Measurements from ENCODE around the gene IPO4. TPM values are rescaled to one million over a fixed set of nuclear protein-coding genes. Genes with fewer than 3 reads are reported as not detected.

The IPO4 gene
- total and polyA plus RNA-seq, 9 of the 15 experiments (the other 6 are each of a cell fraction or from before 2014, with no cell fraction given) = 7.3 to 122 (median 31.8) TPM

- TF ChIP-seq AFF1 (IDR thresholded peaks at IDR 0.05; ENCODE audit: low read depth in 1 of 2, partially characterized antibody in 2 of 2) (no peak), MIER1 (IDR thresholded peaks at IDR 0.05; ENCODE audit: low read depth) (no peak), PHF8 (IDR thresholded peaks at IDR 0.05; ENCODE audit: borderline replicate concordance, low read length) (peak; percentile 74; the same call in 1 of the 2 replicates), U2AF1 (optimal IDR thresholded peaks at IDR 0.05; ENCODE audit: low read depth, low read length) (no peak), POLR2A (conservative IDR thresholded peaks at IDR 0.05) (peak; percentile 58), SIN3B (IDR thresholded peaks at IDR 0.05; ENCODE audit: low read depth) (0 out of 2 replicates have a peak, but pooled peaks have one; percentile 36), ZNF124 (CRISPR knock-in tag; IDR thresholded peaks at IDR 0.05) (no peak), SP1 (CRISPR knock-in tag; IDR thresholded peaks at IDR 0.05) (peak; percentile 31; the same call in 1 of the 2 replicates), PTRF (tag; IDR thresholded peaks at IDR 0.05) (no peak), HOXB6 (CRISPR knock-in tag; IDR thresholded peaks at IDR 0.05; ENCODE audit: borderline replicate concordance) (no peak), KDM2B (CRISPR knock-in tag; IDR thresholded peaks at IDR 0.05) (no peak), DDX20 (tag; IDR thresholded peaks at IDR 0.05; ENCODE audit: low read depth) (no peak), HNRNPLL (IDR thresholded peaks at IDR 0.05; ENCODE audit: low read depth, low read length, poor library complexity, severe bottlenecking) (no peak), PTBP1 (IDR thresholded peaks at IDR 0.05; ENCODE audit: low read depth, low read length) (no peak), POLR2H (tag; IDR thresholded peaks at IDR 0.05; ENCODE audit: low read depth) (no peak), STAT5B (CRISPR knock-in tag; IDR thresholded peaks at IDR 0.05) (no peak), ZNF263 (CRISPR knock-in tag; IDR thresholded peaks at IDR 0.05; ENCODE audit: borderline replicate concordance) (0 out of 2 replicates have a peak, but pooled peaks have one; percentile 44), CTCFL (IDR thresholded peaks at IDR 0.05; ENCODE audit: borderline replicate concordance, insufficient read depth, low read depth, low read length, poor library complexity, severe bottlenecking) (no peak), CXXC5 (CRISPR knock-in tag; IDR thresholded peaks at IDR 0.05) (peak; percentile 31; the same call in 1 of the 2 replicates), DMBX1 (CRISPR knock-in tag; IDR thresholded peaks at IDR 0.05; ENCODE audit: borderline replicate concordance) (no peak), SMAD1 (IDR thresholded peaks at IDR 0.05; ENCODE audit: low read depth, low read length, partially characterized antibody) (no peak), NR2C2 (CRISPR knock-in tag; IDR thresholded peaks at IDR 0.05) (no peak), NR2C2 (tag; IDR thresholded peaks at IDR 0.05) (no peak)
Measured at GRCh38 chr14:24135834-24136683, 52.6 kb downstream of the IPO4 start, which contains the start of gene PSME1 (continued).
